Fibroblast of skin of right quadriceps (primary cell): ENCODE measurements around the gene LMNTD2.

Source experiments
- DNase-seq: peaks from one replicate; pipeline ENCODE4 v3.0.0-alpha.2; 2013

The LMNTD2 gene

GRCh38 chr11:553083-553987 is 7.2 kb downstream of the LMNTD2 start:
- DNase-seq: no peak

- DNase-seq: no peak
Measured at GRCh38 chr11:551596-551995, 8.9 kb downstream of the LMNTD2 start.

- DNase-seq: no peak
Measured at GRCh38 chr11:551131-551530, 9.4 kb downstream of the LMNTD2 start.

- no peak for DNase-seq
Measured at GRCh38 chr11:550746-551085, 9.8 kb downstream of the LMNTD2 start.

GRCh38 chr11:550021-550745 is 10.4 kb downstream of the LMNTD2 start:
- DNase-seq: no peak

GRCh38 chr11:548700-549603 is 11.6 kb downstream of the LMNTD2 start:
- DNase-seq: no peak

- DNase-seq: no peak
Measured at GRCh38 chr11:545171-545570, 15.4 kb downstream of the LMNTD2 start.

GRCh38 chr11:544817-545166 is 15.7 kb downstream of the LMNTD2 start:
- DNase-seq: no peak

- no peak for DNase-seq
Measured at GRCh38 chr11:541433-541885, 19.1 kb downstream of the LMNTD2 start.

- DNase-seq: no peak
Measured at GRCh38 chr11:540583-541432, 19.7 kb downstream of the LMNTD2 start.

- no peak for DNase-seq
Measured at GRCh38 chr11:539971-540481, 20.5 kb downstream of the LMNTD2 start.

- no peak for DNase-seq
Measured at GRCh38 chr11:538431-539051, 22.0 kb downstream of the LMNTD2 start.

- DNase-seq: no peak
Measured at GRCh38 chr11:537622-538430, 22.7 kb downstream of the LMNTD2 start.

GRCh38 chr11:536841-537621 is 23.5 kb downstream of the LMNTD2 start, which contains the start of gene LRRC56:
Gene LRRC56 (plus strand): TSS chr11:537527. CDS start chr11:540685, 3,158 bp downstream.
- peak; percentile 79 for DNase-seq

GRCh38 chr11:535519-536454 is 24.8 kb downstream of the LMNTD2 start, which contains the start of gene HRAS:
Gene HRAS (minus strand): TSS chr11:535576.
- DNase-seq: peak; percentile 94

GRCh38 chr11:535210-535518 is 25.4 kb downstream of the LMNTD2 start:
- no peak for DNase-seq

- no peak for DNase-seq
Measured at GRCh38 chr11:534396-535209, 25.9 kb downstream of the LMNTD2 start.
